ENCODE measurements around the gene MMP23B.
"Not testable (repeated sequence)": the region's sequence is repeated elsewhere in the genome, so short reads cannot be mapped to it uniquely, and the experiment has no call there.

Gene MMP23B

DNA sequence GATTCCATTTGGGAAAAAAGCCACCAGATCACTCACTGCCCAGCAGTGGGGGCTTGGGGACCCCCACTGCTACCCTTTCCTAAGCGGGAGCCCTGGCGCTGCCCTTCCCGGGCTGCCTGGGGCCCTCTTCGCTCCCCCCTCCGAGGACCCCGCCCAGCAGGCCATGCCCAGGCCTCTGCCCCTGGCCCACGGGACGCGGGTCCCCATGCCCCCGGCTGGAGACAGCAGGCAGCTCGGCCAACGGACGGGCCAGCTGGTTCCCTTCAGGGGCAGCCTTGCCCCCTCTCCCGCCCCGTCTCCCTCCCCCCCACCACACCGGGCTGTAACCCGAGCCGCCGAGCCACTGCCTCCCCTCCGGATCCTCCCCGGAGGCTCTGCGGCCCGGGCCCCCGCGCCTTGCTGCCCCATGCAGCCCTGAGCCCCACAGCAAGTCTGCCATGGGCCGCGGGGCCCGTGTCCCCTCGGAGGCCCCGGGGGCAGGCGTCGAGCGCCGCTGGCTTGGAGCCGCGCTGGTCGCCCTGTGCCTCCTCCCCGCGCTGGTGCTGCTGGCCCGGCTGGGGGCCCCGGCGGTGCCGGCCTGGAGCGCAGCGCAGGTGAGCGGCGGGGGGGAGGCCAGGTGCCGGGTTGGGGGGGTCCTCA is at the start of gene MMP23B:
MMP23B (plus strand) TSS at position 392 of the 639 bp plus-strand sequence; CDS start at position 438, 46 bp downstream.
- Histone ChIP-seq H3K36me3 (ENCODE audit: control insufficient read depth in 1 of 2, insufficient read depth in 2 of 2, low read length in 2 of 2) (peaks cover 0 to 10% of the 10 kb centered on the region in 2 donors), H3K9me3 (ENCODE audit: control insufficient read depth in 1 of 2, low read length in 2 of 2) (no peaks in the 10 kb centered on the region), H3K9ac (ENCODE audit: low read depth in 1 of 2, low read length in 2 of 2) (no peak within 1 kb of the TSS), H3K27ac (ENCODE audit: low read depth, low read length) (no peak within 1 kb of the TSS), H3K27me3 (ENCODE audit: control insufficient read depth in 1 of 2, insufficient read depth in 2 of 2, low read length in 2 of 2) (peaks cover 0 to 7% of the 10 kb centered on the region in 2 donors), H3K4me1 (ENCODE audit: control insufficient read depth in 1 of 2, insufficient read depth in 2 of 2, low read length in 2 of 2) (peaks cover 2 to 9% of the 10 kb centered on the region in 2 donors), H3K4me3 (ENCODE audit: low read depth in 1 of 2, low read length in 2 of 2) (no peak within 1 kb of the TSS)

DNA sequence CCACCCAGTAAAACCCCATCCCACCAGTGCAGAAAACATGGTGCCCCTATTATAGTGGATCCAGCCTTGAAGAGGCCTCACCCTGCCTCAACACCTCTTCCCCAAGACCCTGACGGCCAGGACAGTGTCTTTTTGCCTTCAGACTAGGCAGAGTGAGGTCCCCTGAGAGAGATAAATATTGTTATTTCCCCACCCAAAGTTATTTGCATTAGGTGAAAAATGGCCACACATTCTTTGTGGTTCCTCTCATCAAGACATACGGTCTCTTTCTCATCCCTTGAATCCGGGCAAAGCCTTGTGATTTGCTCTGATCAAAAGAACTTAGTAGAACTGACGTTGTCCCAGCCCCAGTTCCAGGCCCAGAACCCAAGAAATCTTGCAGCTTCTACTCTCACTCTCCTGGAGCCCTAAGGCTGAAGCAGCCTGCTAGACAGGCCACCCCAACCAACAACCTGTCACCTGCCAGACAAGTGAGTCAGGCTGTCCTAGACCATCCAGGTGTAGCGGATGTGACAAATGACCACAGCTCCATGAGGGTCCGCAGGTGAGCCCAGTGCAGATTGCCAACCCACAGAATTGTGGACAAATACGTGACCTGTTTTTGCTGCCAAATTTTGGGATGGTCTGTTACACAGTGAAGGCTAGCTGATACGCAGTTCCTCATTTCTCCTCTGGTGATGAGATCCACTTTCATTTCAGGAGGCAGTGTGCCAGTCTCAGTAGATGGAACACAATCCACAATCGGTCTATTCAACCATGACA is 49.2 kb upstream of the MMP23B start:
- H3K36me3 ChIP-seq (ENCODE audit: control insufficient read depth in 1 of 2, insufficient read depth in 2 of 2, low read length in 2 of 2), result no peaks in the 10 kb centered on the region
- H3K27me3 ChIP-seq (ENCODE audit: control insufficient read depth in 1 of 2, insufficient read depth in 2 of 2, low read length in 2 of 2), result no peaks in the 10 kb centered on the region
- H3K9ac ChIP-seq (ENCODE audit: low read depth in 1 of 2, low read length in 2 of 2), result no peak overlapping the region
- no peaks in the 10 kb centered on the region for H3K9me3 ChIP-seq (ENCODE audit: control insufficient read depth in 1 of 2, low read length in 2 of 2)
- peaks cover 4 to 14% of the 10 kb centered on the region in 2 donors for H3K4me1 ChIP-seq (ENCODE audit: control insufficient read depth in 1 of 2, insufficient read depth in 2 of 2, low read length in 2 of 2)
- H3K4me3 ChIP-seq (ENCODE audit: low read depth in 1 of 2, low read length in 2 of 2), result no peak overlapping the region
- no peak overlapping the region for H3K27ac ChIP-seq (ENCODE audit: low read depth, low read length)

DNA sequence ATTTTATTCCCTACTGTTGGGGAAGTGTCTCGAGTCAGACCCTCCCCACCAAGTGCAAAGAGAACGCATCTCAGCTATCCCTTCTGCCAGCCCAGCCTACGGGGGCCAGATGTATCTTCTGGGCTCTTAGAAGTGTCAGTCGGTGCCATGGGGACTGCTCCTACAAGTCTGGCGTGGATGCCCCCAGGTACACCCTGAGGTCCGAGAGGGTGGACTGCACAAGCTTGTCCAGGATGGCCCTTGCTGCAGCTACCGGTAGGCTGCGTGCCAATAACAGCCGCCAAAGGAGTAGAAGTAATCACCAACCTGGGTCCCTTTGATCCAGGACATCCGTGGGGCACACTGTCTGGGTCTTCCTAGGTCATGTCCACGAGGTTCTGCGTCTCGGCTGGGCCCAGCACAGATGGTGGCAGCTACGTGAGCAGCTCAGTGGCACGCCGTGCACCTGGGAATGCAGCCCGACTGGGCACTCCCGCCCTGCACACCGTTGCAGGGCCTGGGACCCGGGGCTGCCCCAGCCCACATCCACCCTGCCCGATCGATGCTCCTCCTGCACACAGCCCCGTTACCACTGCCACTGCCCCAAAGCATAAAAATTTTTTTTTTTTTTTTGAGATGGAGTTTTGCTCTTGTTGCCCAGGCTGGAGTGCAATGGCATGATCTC is 48.5 kb upstream of the MMP23B start:
- peaks cover 0 to under 1% of the 10 kb centered on the region in 2 donors for H3K27me3 ChIP-seq (ENCODE audit: control insufficient read depth in 1 of 2, insufficient read depth in 2 of 2, low read length in 2 of 2)
- H3K4me3 ChIP-seq (ENCODE audit: low read depth in 1 of 2, low read length in 2 of 2), result no peak overlapping the region
- peaks cover 0 to 7% of the 10 kb centered on the region in 2 donors for H3K4me1 ChIP-seq (ENCODE audit: control insufficient read depth in 1 of 2, insufficient read depth in 2 of 2, low read length in 2 of 2)
- H3K36me3 ChIP-seq (ENCODE audit: control insufficient read depth in 1 of 2, insufficient read depth in 2 of 2, low read length in 2 of 2), result no peaks in the 10 kb centered on the region
- no peak overlapping the region for H3K27ac ChIP-seq (ENCODE audit: low read depth, low read length)
- no peaks in the 10 kb centered on the region for H3K9me3 ChIP-seq (ENCODE audit: control insufficient read depth in 1 of 2, low read length in 2 of 2)
- H3K9ac ChIP-seq (ENCODE audit: low read depth in 1 of 2, low read length in 2 of 2), result no peak overlapping the region

DNA sequence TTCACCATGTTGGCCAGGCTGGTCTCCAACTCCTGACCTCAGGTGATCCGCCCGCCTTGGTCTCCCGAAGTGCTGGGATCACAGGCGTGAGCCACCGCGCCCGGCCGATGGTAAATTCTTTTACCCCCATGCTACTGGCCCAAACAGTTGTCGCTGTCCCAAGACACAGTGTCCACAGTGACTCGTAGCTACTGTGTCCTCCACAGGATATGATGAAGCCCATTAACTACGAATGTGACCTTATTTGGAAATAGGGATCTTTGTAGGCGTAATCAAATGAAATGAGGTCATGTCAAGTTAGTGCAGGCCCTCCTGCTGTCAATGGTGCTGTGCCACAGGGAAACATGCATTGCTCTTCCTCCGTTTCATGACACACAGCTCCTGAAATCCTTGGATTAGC is 40.5 kb upstream of the MMP23B start:
- Histone ChIP-seq H3K36me3 (ENCODE audit: control insufficient read depth in 1 of 2, insufficient read depth in 2 of 2, low read length in 2 of 2) (no peaks in the 10 kb centered on the region), H3K4me3 (ENCODE audit: low read depth in 1 of 2, low read length in 2 of 2) (no peak overlapping the region), H3K9ac (ENCODE audit: low read depth in 1 of 2, low read length in 2 of 2) (no peak overlapping the region), H3K27ac (ENCODE audit: low read depth, low read length) (no peak overlapping the region), H3K27me3 (ENCODE audit: control insufficient read depth in 1 of 2, insufficient read depth in 2 of 2, low read length in 2 of 2) (peaks cover 5 to 8% of the 10 kb centered on the region in 2 donors), H3K9me3 (ENCODE audit: control insufficient read depth in 1 of 2, low read length in 2 of 2) (no peaks in the 10 kb centered on the region), H3K4me1 (ENCODE audit: control insufficient read depth in 1 of 2, insufficient read depth in 2 of 2, low read length in 2 of 2) (no peaks in the 10 kb centered on the region)

DNA sequence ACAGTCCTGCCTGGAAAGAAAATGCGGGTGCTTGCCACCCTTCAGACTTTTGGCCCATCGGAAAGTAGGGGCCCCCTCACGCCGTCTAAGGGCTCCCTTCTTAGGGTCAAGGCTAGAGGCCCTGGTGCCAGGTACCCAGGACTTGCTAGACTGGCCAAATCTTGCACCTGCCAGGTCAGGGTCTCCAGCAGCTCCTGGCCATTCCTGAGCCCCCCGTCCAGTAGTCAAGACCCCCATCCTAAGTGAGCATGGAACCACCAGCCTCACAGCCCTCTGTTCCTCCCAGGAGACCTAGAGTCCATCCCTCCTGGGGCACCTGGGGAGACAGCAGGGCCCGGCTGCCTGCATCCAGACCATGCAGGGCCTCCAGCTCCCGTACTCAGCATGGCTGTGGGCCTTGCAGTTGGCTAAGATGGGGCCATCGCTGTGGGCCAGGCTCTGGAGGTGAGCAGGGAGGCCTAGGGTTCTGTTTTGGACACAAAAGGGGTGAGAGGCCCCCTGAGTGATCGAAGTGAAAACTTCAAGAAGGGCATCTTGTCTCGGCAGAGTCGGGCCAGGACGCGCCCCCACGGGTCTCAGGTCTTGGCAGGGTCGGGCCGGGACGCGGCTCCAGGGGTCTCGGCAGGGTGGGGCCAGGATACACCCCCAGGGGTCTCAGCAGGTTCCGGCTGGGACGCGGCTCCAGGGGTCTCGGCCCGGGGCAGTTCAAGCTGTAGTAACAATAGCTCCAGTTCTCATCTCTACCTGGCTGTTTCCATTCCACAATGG is 38.0 kb upstream of the MMP23B start:
- Histone ChIP-seq H3K27me3 (ENCODE audit: control insufficient read depth in 1 of 2, insufficient read depth in 2 of 2, low read length in 2 of 2) (peaks cover 11 to 14% of the 10 kb centered on the region in 2 donors), H3K4me1 (ENCODE audit: control insufficient read depth in 1 of 2, insufficient read depth in 2 of 2, low read length in 2 of 2) (peaks cover 0 to 5% of the 10 kb centered on the region in 2 donors), H3K36me3 (ENCODE audit: control insufficient read depth in 1 of 2, insufficient read depth in 2 of 2, low read length in 2 of 2) (no peaks in the 10 kb centered on the region), H3K4me3 (ENCODE audit: low read depth in 1 of 2, low read length in 2 of 2) (no peak overlapping the region), H3K9me3 (ENCODE audit: control insufficient read depth in 1 of 2, low read length in 2 of 2) (no peaks in the 10 kb centered on the region), H3K27ac (ENCODE audit: low read depth, low read length) (no peak overlapping the region), H3K9ac (ENCODE audit: low read depth in 1 of 2, low read length in 2 of 2) (no peak overlapping the region)

DNA sequence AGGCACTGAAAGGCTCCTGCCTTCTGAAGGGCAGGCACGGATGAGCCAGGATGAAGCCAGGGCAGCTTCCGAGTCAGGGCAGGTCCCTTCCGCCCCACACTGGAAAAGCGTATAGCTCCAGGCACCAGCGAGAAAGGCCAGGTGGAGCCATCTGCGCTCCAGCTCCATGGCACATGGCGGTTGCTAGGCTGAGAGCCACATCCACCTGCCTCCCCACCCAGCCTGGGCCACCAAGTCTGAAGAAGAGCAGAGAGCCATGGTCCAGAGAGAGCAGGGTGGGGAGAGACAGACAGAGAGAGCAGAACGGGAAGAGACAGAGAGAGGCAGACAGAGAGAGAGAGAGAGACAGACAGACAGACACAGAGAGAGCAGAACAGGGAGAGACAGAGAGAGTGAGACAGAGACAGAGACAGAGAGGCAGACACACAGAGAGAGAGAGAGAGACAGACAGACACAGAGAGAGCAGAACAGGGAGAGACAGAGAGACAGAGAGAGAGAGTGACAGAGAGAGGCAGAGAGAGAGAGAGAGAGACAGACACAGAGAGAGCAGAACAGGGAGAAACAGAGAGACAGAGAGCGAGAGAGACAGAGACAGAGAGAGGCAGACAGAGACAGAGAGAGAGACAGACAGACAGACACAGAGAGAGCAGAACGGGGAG is 37.2 kb upstream of the MMP23B start:
- Histone ChIP-seq H3K36me3 (ENCODE audit: control insufficient read depth in 1 of 2, insufficient read depth in 2 of 2, low read length in 2 of 2) (no peaks in the 10 kb centered on the region), H3K9me3 (ENCODE audit: control insufficient read depth in 1 of 2, low read length in 2 of 2) (no peaks in the 10 kb centered on the region), H3K4me1 (ENCODE audit: control insufficient read depth in 1 of 2, insufficient read depth in 2 of 2, low read length in 2 of 2) (peaks cover 0 to 8% of the 10 kb centered on the region in 2 donors), H3K27ac (ENCODE audit: low read depth, low read length) (no peak overlapping the region), H3K27me3 (ENCODE audit: control insufficient read depth in 1 of 2, insufficient read depth in 2 of 2, low read length in 2 of 2) (peaks cover 11 to 14% of the 10 kb centered on the region in 2 donors), H3K9ac (ENCODE audit: low read depth in 1 of 2, low read length in 2 of 2) (no peak overlapping the region), H3K4me3 (ENCODE audit: low read depth in 1 of 2, low read length in 2 of 2) (no peak overlapping the region)

DNA sequence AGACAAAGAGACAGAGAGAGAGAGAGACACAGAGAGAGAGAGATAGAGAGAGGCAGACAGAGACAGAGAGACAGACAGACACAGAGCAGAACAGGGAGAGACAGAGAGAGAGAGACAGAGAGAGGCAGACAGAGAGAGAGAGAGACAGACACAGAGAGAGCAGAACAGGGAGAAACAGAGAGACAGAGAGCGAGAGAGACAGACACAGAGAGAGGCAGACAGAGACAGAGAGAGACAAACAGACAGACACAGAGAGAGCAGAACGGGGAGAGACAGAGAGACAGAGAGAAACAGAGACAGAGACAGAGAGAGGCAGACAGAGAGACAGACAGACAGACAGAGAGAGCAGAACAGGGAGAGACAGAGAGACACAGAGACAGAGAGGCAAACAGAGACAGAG is 36.6 kb upstream of the MMP23B start:
- H3K9me3 ChIP-seq (ENCODE audit: control insufficient read depth in 1 of 2, low read length in 2 of 2); H3K4me3 ChIP-seq (ENCODE audit: low read depth in 1 of 2, low read length in 2 of 2); H3K27ac ChIP-seq (ENCODE audit: low read depth, low read length); H3K36me3 ChIP-seq (ENCODE audit: control insufficient read depth in 1 of 2, insufficient read depth in 2 of 2, low read length in 2 of 2); H3K9ac ChIP-seq (ENCODE audit: low read depth in 1 of 2, low read length in 2 of 2): not testable (repeated sequence)
- Histone ChIP-seq H3K27me3 (ENCODE audit: control insufficient read depth in 1 of 2, insufficient read depth in 2 of 2, low read length in 2 of 2) (peaks cover 11 to 14% of the 10 kb centered on the region in 2 donors), H3K4me1 (ENCODE audit: control insufficient read depth in 1 of 2, insufficient read depth in 2 of 2, low read length in 2 of 2) (peaks cover 0 to 10% of the 10 kb centered on the region in 2 donors)

DNA sequence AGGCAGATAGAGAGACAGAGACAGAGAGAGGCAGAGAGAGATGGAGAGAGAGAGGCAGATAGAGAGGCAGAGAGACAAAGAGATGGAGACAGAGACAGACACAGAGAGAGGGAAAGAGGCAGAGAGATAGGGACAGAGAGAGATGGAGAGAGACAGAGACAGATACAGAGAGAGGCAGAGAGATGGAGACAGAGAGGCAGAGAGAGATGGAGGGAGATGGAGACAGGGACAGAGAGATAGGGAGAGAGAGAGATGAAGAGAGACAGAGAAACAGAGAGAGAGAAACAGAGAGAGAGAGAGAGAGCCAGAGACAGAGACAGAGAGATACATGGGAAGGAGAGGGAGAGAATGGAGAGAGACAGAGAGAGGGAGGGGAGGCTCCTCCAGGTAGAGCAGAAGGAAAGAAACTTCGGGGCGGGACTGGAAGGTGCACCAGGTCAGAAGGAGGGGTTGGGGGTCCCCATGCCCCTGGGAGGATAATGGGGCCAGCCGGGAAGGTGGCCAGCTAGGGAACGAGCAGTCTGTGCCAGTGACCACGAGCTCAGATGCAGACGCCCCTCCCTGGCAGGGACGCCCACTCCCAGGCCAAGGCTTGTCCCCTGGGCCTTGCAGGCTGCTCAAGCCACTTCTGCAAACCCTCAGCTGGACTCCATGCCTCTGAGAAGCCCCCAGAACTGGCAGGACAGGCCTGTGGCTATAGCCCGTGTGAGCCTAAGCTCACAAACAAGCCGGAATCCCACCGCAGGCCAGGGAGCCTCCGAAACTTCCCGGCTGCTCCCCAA is 35.3 kb upstream of the MMP23B start:
- no peaks in the 10 kb centered on the region for H3K9me3 ChIP-seq (ENCODE audit: control insufficient read depth in 1 of 2, low read length in 2 of 2)
- H3K27ac ChIP-seq (ENCODE audit: low read depth, low read length), result no peak overlapping the region
- no peak overlapping the region for H3K4me3 ChIP-seq (ENCODE audit: low read depth in 1 of 2, low read length in 2 of 2)
- H3K36me3 ChIP-seq (ENCODE audit: control insufficient read depth in 1 of 2, insufficient read depth in 2 of 2, low read length in 2 of 2), result no peaks in the 10 kb centered on the region
- no peak overlapping the region for H3K9ac ChIP-seq (ENCODE audit: low read depth in 1 of 2, low read length in 2 of 2)
- H3K27me3 ChIP-seq (ENCODE audit: control insufficient read depth in 1 of 2, insufficient read depth in 2 of 2, low read length in 2 of 2), result peaks cover 11 to 20% of the 10 kb centered on the region in 2 donors
- H3K4me1 ChIP-seq (ENCODE audit: control insufficient read depth in 1 of 2, insufficient read depth in 2 of 2, low read length in 2 of 2), result peaks cover 0 to 13% of the 10 kb centered on the region in 2 donors
